Measurements from ENCODE around the gene PIM1. TPM values are rescaled to one million over a fixed set of nuclear protein-coding genes. Genes with fewer than 3 reads are reported as not detected.

The PIM1 gene
- total and polyA plus RNA-seq, 9 of the 15 experiments (the other 6 are each of a cell fraction or from before 2014, with no cell fraction given) = 19.0 to 789 (median 212) TPM

- TF ChIP-seq, protein P1, sequence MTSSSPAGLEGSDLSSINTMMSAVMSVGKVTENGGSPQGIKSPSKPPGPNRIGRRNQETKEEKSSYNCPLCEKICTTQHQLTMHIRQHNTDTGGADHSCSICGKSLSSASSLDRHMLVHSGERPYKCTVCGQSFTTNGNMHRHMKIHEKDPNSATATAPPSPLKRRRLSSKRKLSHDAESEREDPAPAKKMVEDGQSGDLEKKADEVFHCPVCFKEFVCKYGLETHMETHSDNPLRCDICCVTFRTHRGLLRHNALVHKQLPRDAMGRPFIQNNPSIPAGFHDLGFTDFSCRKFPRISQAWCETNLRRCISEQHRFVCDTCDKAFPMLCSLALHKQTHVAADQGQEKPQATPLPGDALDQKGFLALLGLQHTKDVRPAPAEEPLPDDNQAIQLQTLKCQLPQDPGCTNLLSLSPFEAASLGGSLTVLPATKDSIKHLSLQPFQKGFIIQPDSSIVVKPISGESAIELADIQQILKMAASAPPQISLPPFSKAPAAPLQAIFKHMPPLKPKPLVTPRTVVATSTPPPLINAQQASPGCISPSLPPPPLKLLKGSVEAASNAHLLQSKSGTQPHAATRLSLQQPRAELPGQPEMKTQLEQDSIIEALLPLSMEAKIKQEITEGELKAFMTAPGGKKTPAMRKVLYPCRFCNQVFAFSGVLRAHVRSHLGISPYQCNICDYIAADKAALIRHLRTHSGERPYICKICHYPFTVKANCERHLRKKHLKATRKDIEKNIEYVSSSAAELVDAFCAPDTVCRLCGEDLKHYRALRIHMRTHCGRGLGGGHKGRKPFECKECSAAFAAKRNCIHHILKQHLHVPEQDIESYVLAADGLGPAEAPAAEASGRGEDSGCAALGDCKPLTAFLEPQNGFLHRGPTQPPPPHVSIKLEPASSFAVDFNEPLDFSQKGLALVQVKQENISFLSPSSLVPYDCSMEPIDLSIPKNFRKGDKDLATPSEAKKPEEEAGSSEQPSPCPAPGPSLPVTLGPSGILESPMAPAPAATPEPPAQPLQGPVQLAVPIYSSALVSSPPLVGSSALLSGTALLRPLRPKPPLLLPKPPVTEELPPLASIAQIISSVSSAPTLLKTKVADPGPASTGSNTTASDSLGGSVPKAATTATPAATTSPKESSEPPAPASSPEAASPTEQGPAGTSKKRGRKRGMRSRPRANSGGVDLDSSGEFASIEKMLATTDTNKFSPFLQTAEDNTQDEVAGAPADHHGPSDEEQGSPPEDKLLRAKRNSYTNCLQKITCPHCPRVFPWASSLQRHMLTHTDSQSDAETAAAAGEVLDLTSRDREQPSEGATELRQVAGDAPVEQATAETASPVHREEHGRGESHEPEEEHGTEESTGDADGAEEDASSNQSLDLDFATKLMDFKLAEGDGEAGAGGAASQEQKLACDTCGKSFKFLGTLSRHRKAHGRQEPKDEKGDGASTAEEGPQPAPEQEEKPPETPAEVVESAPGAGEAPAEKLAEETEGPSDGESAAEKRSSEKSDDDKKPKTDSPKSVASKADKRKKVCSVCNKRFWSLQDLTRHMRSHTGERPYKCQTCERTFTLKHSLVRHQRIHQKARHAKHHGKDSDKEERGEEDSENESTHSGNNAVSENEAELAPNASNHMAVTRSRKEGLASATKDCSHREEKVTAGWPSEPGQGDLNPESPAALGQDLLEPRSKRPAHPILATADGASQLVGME (CRISPR knock-in tag; IDR thresholded peaks at IDR 0.05) = peak; percentile 80; the same call in 1 of the 2 replicates
- no peak for TF ChIP-seq BCOR (IDR thresholded peaks at IDR 0.05)
- 0 out of 2 replicates have a peak, but pooled peaks have one; percentile 36 for TF ChIP-seq SMARCA4 (IDR thresholded peaks at IDR 0.05)
- 0 out of 2 replicates have a peak, but pooled peaks have one; percentile 44 for TF ChIP-seq ZBTB1 (CRISPR knock-in tag; IDR thresholded peaks at IDR 0.05; ENCODE audit: borderline replicate concordance, low read depth)
- TF ChIP-seq SNIP1 (IDR thresholded peaks at IDR 0.05; ENCODE audit: low read depth) = no peak
- TF ChIP-seq PHTF2 (CRISPR knock-in tag; IDR thresholded peaks at IDR 0.05) = peak; percentile 66; the same call in 1 of the 2 replicates
- TF ChIP-seq HEY1 (CRISPR knock-in tag; IDR thresholded peaks at IDR 0.05; ENCODE audit: borderline replicate concordance) = peak; percentile 81; the same call in 1 of the 2 replicates
- TF ChIP-seq ZNF311 (CRISPR knock-in tag; IDR thresholded peaks at IDR 0.05) = no peak
- no peak for TF ChIP-seq ILK (tag; IDR thresholded peaks at IDR 0.05; ENCODE audit: borderline replicate concordance, low read depth)
- TF ChIP-seq ZSCAN29 (IDR thresholded peaks at IDR 0.05) = no peak
- TF ChIP-seq CHD2 (IDR thresholded peaks at IDR 0.05; ENCODE audit: low read depth, low read length) = no peak
- peak; percentile 8; the same call in 1 of the 2 replicates for TF ChIP-seq HDGF (IDR thresholded peaks at IDR 0.05)
- TF ChIP-seq SRF (CRISPR knock-in tag; IDR thresholded peaks at IDR 0.05) = no peak
- no peak for TF ChIP-seq ZNF274 (IDR thresholded peaks at IDR 0.05; ENCODE audit: borderline replicate concordance, low read depth, low read length)
- no peak for TF ChIP-seq ELF4 (CRISPR knock-in tag; IDR thresholded peaks at IDR 0.05)
- peak; percentile 30 for TF ChIP-seq KDM5B (IDR thresholded peaks at IDR 0.05; ENCODE audit: insufficient replicate concordance, low read depth, low read length)
- peak; percentile 56 for TF ChIP-seq POLR2G (IDR thresholded peaks at IDR 0.05; ENCODE audit: low read depth, low read length)
- TF ChIP-seq SAFB2 (IDR thresholded peaks at IDR 0.05; ENCODE audit: borderline replicate concordance, low read depth, low read length, severe bottlenecking) = no peak
- TF ChIP-seq, protein P2, sequence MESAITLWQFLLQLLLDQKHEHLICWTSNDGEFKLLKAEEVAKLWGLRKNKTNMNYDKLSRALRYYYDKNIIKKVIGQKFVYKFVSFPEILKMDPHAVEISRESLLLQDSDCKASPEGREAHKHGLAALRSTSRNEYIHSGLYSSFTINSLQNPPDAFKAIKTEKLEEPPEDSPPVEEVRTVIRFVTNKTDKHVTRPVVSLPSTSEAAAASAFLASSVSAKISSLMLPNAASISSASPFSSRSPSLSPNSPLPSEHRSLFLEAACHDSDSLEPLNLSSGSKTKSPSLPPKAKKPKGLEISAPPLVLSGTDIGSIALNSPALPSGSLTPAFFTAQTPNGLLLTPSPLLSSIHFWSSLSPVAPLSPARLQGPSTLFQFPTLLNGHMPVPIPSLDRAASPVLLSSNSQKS (CRISPR knock-in tag; IDR thresholded peaks at IDR 0.05) = no peak
- no peak for TF ChIP-seq PCBP2 (IDR thresholded peaks at IDR 0.05; ENCODE audit: low read depth, low read length, poor library complexity, severe bottlenecking)
- no peak for TF ChIP-seq CBX5 (IDR thresholded peaks at IDR 0.05; ENCODE audit: borderline replicate concordance, low read depth)
- TF ChIP-seq NFE2 (IDR thresholded peaks at IDR 0.05; ENCODE audit: low read depth) = peak; percentile 56
- TF ChIP-seq ZNF583 (CRISPR knock-in tag; IDR thresholded peaks at IDR 0.05) = peak; percentile 38; the same call in 1 of the 2 replicates
- TF ChIP-seq ZNF354B (CRISPR knock-in tag; IDR thresholded peaks at IDR 0.05) = no peak
These were observed 3.7 kb downstream of the PIM1 start (continued) for GRCh38 chr6:37173493-37174195.
